ENCODE results near the gene CEP85. TPM values are rescaled to one million over a fixed set of nuclear protein-coding genes. Genes with fewer than 3 reads are reported as not detected.
A peak's percentile ranks its signal among the peaks of the same experiment; 100 is the strongest.

CEP85 gene
- total RNA-seq, 1 experiment from 2014 or later, result 38.6 TPM

- WGBS (ENCODE audit: extremely low coverage, insufficient read length, low lambda C conversion rate), result no CpG with 5 or more reads among the region's 3 CpGs
- H3K4ac ChIP-seq (ENCODE audit: low read depth, low read length), result no peak overlapping the region
- H2AFZ ChIP-seq (ENCODE audit: low read length), result no peak overlapping the region
- H3K79me2 ChIP-seq (ENCODE audit: insufficient read depth, low read length), result no peaks in the 10 kb centered on the region
- Mint-ChIP-seq H3K27ac (peak overlapping the region in 1 of 3 experiments; percentile 27; a peak in 2 of 7 replicates), H3K4me1 (peaks cover 22 to 28% of the 10 kb centered on the region in 2 experiments), H3K36me3 (ENCODE audit: insufficient read depth in 1 of 3, low read depth in 3 of 3) (no peaks in the 10 kb centered on the region), H3K27me3 (ENCODE audit: low read depth) (peaks cover 10% of the 10 kb centered on the region), H3K4me3 (no peak overlapping the region), H3K9me3 (no peaks in the 10 kb centered on the region)
- no peak overlapping the region for H3T11ph ChIP-seq (ENCODE audit: low read length)
- no peak overlapping the region for H4K91ac ChIP-seq (ENCODE audit: insufficient read length, low read depth, low read length)
- no peak overlapping the region for H4K5ac ChIP-seq (ENCODE audit: insufficient read length, low read depth, low read length)
- no peaks in the 10 kb centered on the region for H3K9me3 ChIP-seq (ENCODE audit: control insufficient read depth, low read depth, low read length)
- H3K9ac ChIP-seq (ENCODE audit: extremely low read depth, insufficient read length, low read length), result no peak overlapping the region
- no peak overlapping the region for H3K4me2 ChIP-seq (ENCODE audit: insufficient read depth, insufficient read length, low read length)
- no peaks in the 10 kb centered on the region for H4K20me1 ChIP-seq (ENCODE audit: control insufficient read depth, insufficient read depth, insufficient read length)
- H4K8ac ChIP-seq (replicated peaks; ENCODE audit: insufficient read length, low read depth, low read length), result no peak overlapping the region
- no peak overlapping the region for H2BK20ac ChIP-seq (ENCODE audit: low read depth, low read length, poor library complexity, severe bottlenecking)
- no peak overlapping the region for H3K18ac ChIP-seq (ENCODE audit: insufficient read length, low read depth, low read length)
- no peaks in the 10 kb centered on the region for H3K23me2 ChIP-seq (ENCODE audit: insufficient read length, low read depth, low read length, poor library complexity, severe bottlenecking)
- no peak overlapping the region for H2BK15ac ChIP-seq (ENCODE audit: low read depth, low read length)
- no peak overlapping the region for H3K27ac ChIP-seq (ENCODE audit: insufficient read length, low read depth, low read length)
- H2BK5ac ChIP-seq (ENCODE audit: insufficient read length, low read length), result no peak overlapping the region
- no peak overlapping the region for H3K56ac ChIP-seq (ENCODE audit: insufficient read length, low read depth, low read length)
- no peak overlapping the region for H2BK12ac ChIP-seq (ENCODE audit: insufficient read length, low read depth, low read length)
- H3K23ac ChIP-seq (ENCODE audit: insufficient read length, low read depth, low read length), result no peak overlapping the region
- H3K79me1 ChIP-seq (ENCODE audit: insufficient read depth, low read depth, low read length, poor library complexity, severe bottlenecking), result no peaks in the 10 kb centered on the region
- H2AK5ac ChIP-seq (ENCODE audit: insufficient read length, low read length), result no peak overlapping the region
- no peak for DNase-seq
- H3K4me1 ChIP-seq (ENCODE audit: insufficient read depth, low read length), result no peaks in the 10 kb centered on the region
- no peak overlapping the region for H3K14ac ChIP-seq (ENCODE audit: insufficient read depth, low read length)
- TF ChIP-seq CTCF (conservative IDR thresholded peaks at IDR 0.05), result no peak
- H2BK120ac ChIP-seq (ENCODE audit: low read depth, low read length, poor library complexity, severe bottlenecking), result no peak overlapping the region
- H3K27me3 ChIP-seq (ENCODE audit: insufficient read depth, low read length), result no peaks in the 10 kb centered on the region
Observed at GRCh38 chr1:26197301-26197700, 36.7 kb upstream of the CEP85 start.
